Central memory CD4-positive, alpha-beta T cell (primary cell): ENCODE results near the gene CERS1.

Experiments used
- DNase-seq: peaks from one replicate; pipeline ENCODE4 v3.0.0; 2022

The CERS1 gene

GRCh38 chr19:18839465-18840287, 56.3 kb downstream of the CERS1 start:
- no peak for DNase-seq

- no peak for DNase-seq
Observed at GRCh38 chr19:18834644-18834984, 61.3 kb downstream of the CERS1 start.

- no peak for DNase-seq
Observed at GRCh38 chr19:18833849-18834643, 61.9 kb downstream of the CERS1 start.

- no peak for DNase-seq
Observed at GRCh38 chr19:18833141-18833476, 62.8 kb downstream of the CERS1 start.

GRCh38 chr19:18832306-18833140, 63.4 kb downstream of the CERS1 start:
- DNase-seq, result no peak

GRCh38 chr19:18831524-18832305, 64.2 kb downstream of the CERS1 start, which contains the start of gene UPF1:
Gene UPF1, plus strand, starts transcription at chr19:18831959. Its CDS starts 251 bp downstream, at chr19:18832210.
- DNase-seq, result peak; percentile 95

GRCh38 chr19:18830488-18830887, 65.5 kb downstream of the CERS1 start:
- no peak for DNase-seq

GRCh38 chr19:18828786-18829185, 67.2 kb downstream of the CERS1 start:
- no peak for DNase-seq
